CD8-positive, alpha-beta memory T cell (primary cell): ENCODE results near the gene PTPN9. TPM values are rescaled to one million over a fixed set of nuclear protein-coding genes. Genes with fewer than 3 reads are reported as not detected.

Experiments used
- CTCF ChIA-PET: fragments of 350-600 bp; sonication (Branson Sonifier 250); formaldehyde crosslinking; loops from one replicate; lab custom pipeline; 2021; ENCODE audit warnings: antibody characterized with exemption; lab: Charles Lee
- POLR2A ChIA-PET: fragments of 350-600 bp; sonication (Branson Sonifier 250); formaldehyde crosslinking; loops from one replicate; lab custom pipeline; 2021; ENCODE audit warnings: antibody characterized with exemption; lab: Charles Lee
- DNase-seq, 5 donors: peaks; one replicate each; pipeline versions ENCODE4 v3.0.0 to v3.0.0-alpha.2; 2020 to 2022; ENCODE audit warnings: mixed read lengths in 1 of 5
- H3K27ac ChIP-seq: one replicate; pipeline ENCODE4 v1.7.0; 2013; ENCODE audit warnings: low read depth, mild to moderate bottlenecking, low read length, moderate library complexity
- H3K27me3 ChIP-seq: 2 replicates; pipeline ENCODE4 v1.7.0; 2013; ENCODE audit warnings: low read length, mild to moderate bottlenecking; ENCODE audit not compliant: insufficient read depth, poor library complexity, severe bottlenecking
- H3K36me3 ChIP-seq: 2 replicates; pipeline ENCODE4 v1.7.0; 2013; ENCODE audit warnings: mild to moderate bottlenecking, low read length, moderate library complexity; ENCODE audit not compliant: insufficient read depth
- H3K4me1 ChIP-seq: 2 replicates; pipeline ENCODE4 v1.7.0; 2013; ENCODE audit warnings: mild to moderate bottlenecking, low read length, moderate library complexity; ENCODE audit not compliant: insufficient read depth
- H3K4me3 ChIP-seq: 2 replicates; pipeline ENCODE4 v1.7.0; 2013; ENCODE audit warnings: mild to moderate bottlenecking, low read length
- H3K9me3 ChIP-seq: 2 replicates; pipeline ENCODE4 v1.7.0; 2013; ENCODE audit warnings: mild to moderate bottlenecking, low read length
- H3K27ac Mint-ChIP-seq, 8 donors: one replicate each; pipeline ENCODE4 v1.8.0; 2020 to 2021; ENCODE audit warnings: mixed read lengths in 8 of 8, mild to moderate bottlenecking in 6 of 8, inconsistent platforms in 3 of 8, moderate library complexity in 3 of 8
- H3K27me3 Mint-ChIP-seq, 2 donors: one replicate each; pipeline ENCODE4 v1.8.0; 2020 to 2021; ENCODE audit warnings: mixed read lengths in 2 of 2, mild to moderate bottlenecking in 1 of 2, moderate library complexity in 1 of 2
- H3K36me3 Mint-ChIP-seq, 3 donors: one replicate each; pipeline ENCODE4 v1.8.0; 2020 to 2021; ENCODE audit warnings: mixed read lengths in 3 of 3, inconsistent platforms in 1 of 3, mild to moderate bottlenecking in 1 of 3
- H3K4me1 Mint-ChIP-seq, 3 donors: one replicate each; pipeline ENCODE4 v1.8.0; 2020 to 2021; ENCODE audit warnings: mixed read lengths in 3 of 3, inconsistent platforms in 1 of 3, mild to moderate bottlenecking in 1 of 3
- H3K4me3 Mint-ChIP-seq, 7 donors: one replicate each; pipeline ENCODE4 v1.8.0; 2020 to 2021; ENCODE audit warnings: mixed read lengths in 7 of 7, mild to moderate bottlenecking in 6 of 7, moderate library complexity in 4 of 7, inconsistent platforms in 2 of 7
- H3K9me3 Mint-ChIP-seq, 5 donors: one replicate each; pipeline ENCODE4 v1.8.0; 2020 to 2022; ENCODE audit warnings: mixed read lengths in 5 of 5, mild to moderate bottlenecking in 3 of 5, moderate library complexity in 2 of 5, inconsistent platforms in 1 of 5
- polyA plus RNA-seq: library from polyadenylated mRNA; unstranded; fragments of 300-500 nt; fragmentation: Illumina TruSeq; gene quantifications from one replicate; pipeline ENCODE4 v1.2.3, GENCODE V29; 2021
- total RNA-seq, 2 experiments: library from RNA; stranded (reverse); gene quantifications; one replicate each; pipeline ENCODE4 v1.2.3, GENCODE V29; 2021

PTPN9 gene
- total and polyA plus RNA-seq, 3 experiments from 2014 or later: 22.0 to 34.1 (median 22.3) TPM

DNA sequence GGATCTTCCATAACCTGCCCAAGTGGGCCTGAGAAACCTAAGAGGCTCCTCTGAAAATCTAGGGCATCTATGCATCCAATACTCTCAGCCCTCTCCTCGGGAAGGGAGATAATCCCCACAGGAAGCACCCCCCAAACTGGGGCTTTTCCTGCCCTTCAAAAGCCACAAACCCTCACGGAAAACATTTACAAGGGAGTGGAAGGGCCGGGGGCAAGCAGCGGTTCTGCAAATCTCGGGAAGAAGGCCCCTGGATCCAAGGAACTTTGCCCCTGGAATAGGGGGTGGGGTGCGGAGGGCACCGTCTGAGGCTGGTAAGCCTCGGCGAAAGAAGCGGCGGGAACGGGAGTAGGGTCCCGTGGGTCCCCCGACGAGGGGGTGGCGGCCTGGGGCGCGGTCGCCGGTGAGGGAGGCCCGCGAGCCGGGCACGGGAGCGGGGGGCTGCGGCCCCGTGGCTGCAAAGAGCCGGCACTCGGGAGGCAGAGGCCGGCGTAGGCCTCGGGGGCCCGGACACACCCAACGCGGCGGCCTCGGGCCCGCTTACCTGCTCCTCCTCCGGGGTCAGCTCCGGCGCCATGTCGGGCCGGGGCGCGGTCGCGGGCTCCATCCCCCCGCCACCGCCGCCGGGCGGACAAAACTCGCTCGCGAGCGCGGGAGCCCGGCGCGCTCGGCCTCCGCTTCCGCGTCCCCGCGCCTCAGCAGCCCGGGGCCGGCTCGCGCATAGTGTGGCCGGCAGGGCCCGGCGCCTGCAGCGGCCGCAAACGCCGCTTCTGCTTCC is 755 bp downstream of the PTPN9 start:
- peaks cover 0 to 9% (median 0%) of the 10 kb centered on the region in 3 donors for H3K36me3 Mint-ChIP-seq
- peak overlapping the region; percentile 90 to 97 (median 95) for H3K4me3 Mint-ChIP-seq
- H3K36me3 ChIP-seq: no peaks in the 10 kb centered on the region
- H3K27ac ChIP-seq: peak overlapping the region; percentile 66
- no peaks in the 10 kb centered on the region for H3K27me3 ChIP-seq
- H3K27ac Mint-ChIP-seq: peak overlapping the region; percentile 75 to 98 (median 94)
- peaks cover 11% of the 10 kb centered on the region for H3K4me1 ChIP-seq
- POLR2A ChIA-PET: interaction anchor here (1.0 to 2.6 kb wide), 8 partner anchors 9 to 210 kb away, joined by 3 to 27 read pairs (median 8); partner anchors contain the start of genes IMP3, MAN2C1, SIN3A and SNUPN
- H3K9me3 ChIP-seq: no peaks in the 10 kb centered on the region
- peaks cover 30 to 36% (median 33%) of the 10 kb centered on the region in 3 donors for H3K4me1 Mint-ChIP-seq
- no peaks in the 10 kb centered on the region for H3K27me3 Mint-ChIP-seq
- DNase-seq: peak; percentile 4 to 47 (median 25)
- CTCF ChIA-PET: interaction anchor here (0.7 to 1.5 kb wide), 8 partner anchors 11 to 125 kb away, joined by 3 to 7 read pairs (median 4); partner anchors contain the start of genes IMP3 and SNUPN
- H3K9me3 Mint-ChIP-seq: no peaks in the 10 kb centered on the region
- H3K4me3 ChIP-seq: peak overlapping the region; percentile 55

- H3K27ac Mint-ChIP-seq: peak overlapping the region; percentile 75 to 96 (median 94)
- Histone ChIP-seq H3K27ac (peak overlapping the region; percentile 66), H3K27me3 (no peaks in the 10 kb centered on the region), H3K4me3 (peak overlapping the region; percentile 55), H3K9me3 (no peaks in the 10 kb centered on the region), H3K4me1 (peaks cover 11% of the 10 kb centered on the region), H3K36me3 (no peaks in the 10 kb centered on the region)
- DNase-seq: no peak
- H3K4me3 Mint-ChIP-seq: peak overlapping the region; percentile 89 to 96 (median 94)
- H3K27me3 Mint-ChIP-seq: no peaks in the 10 kb centered on the region
- H3K9me3 Mint-ChIP-seq: no peaks in the 10 kb centered on the region
- POLR2A ChIA-PET: interaction anchor here (1.0 to 2.6 kb wide), 3 partner anchors 8 to 124 kb away, joined by 3 to 27 read pairs (median 5); partner anchors contain the start of gene IMP3
- H3K36me3 Mint-ChIP-seq: peaks cover 0 to 9% (median 0%) of the 10 kb centered on the region in 3 donors
- CTCF ChIA-PET: interaction anchor here (1.5 kb wide), 1 partner anchor 62 kb away, joined by 5 read pairs; the partner anchor contains the start of gene IMP3
- peaks cover 37 to 43% (median 39%) of the 10 kb centered on the region in 3 donors for H3K4me1 Mint-ChIP-seq
Measured at GRCh38 chr15:75577401-75578172, 1.5 kb downstream of the PTPN9 start.

DNA sequence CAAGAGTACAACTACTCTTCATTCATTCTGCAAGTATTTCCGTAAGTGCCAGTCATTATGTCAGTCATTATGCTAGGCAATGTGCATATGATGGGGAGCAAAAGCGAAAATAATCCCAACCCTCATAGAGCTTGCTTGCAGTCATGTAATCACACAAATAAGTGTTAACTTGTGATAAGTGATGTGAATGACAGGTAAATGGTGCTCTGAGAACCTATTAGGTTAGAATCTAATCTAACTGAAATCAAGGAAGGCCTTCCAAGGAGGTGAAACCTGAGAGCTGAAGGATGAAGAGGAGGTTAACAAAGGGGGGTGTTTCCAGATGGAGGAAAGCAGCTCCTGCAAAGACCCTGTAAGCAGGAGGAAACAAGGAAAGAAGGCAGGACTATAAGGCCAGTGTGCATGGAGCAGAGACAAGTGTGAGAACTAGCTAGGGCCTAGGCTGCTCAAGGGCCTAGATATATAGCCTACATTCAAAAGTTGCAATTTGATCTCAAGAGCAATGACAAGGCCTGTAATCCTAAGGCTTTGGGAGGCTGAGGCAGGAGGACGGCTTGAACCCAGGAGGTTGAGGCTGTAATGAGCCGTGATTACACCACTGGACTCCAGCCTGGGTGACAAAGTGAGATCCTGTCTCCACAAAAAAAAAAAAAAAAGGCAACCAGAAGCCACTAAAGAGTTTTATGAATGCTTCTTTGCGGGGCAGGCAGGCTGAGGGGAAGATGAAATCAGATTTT is 5.3 kb downstream of the PTPN9 start:
- H3K4me3 Mint-ChIP-seq: peak overlapping the region in 3 of 7 donors; percentile 5 to 18 (median 8)
- Histone ChIP-seq H3K36me3 (no peaks in the 10 kb centered on the region), H3K9me3 (no peaks in the 10 kb centered on the region), H3K4me3 (no peak overlapping the region), H3K27me3 (no peaks in the 10 kb centered on the region), H3K4me1 (peaks cover 5% of the 10 kb centered on the region), H3K27ac (no peak overlapping the region)
- no peaks in the 10 kb centered on the region for H3K9me3 Mint-ChIP-seq
- H3K27ac Mint-ChIP-seq: peak overlapping the region; percentile 1 to 80 (median 54)
- peaks cover 0 to 9% (median 0%) of the 10 kb centered on the region in 3 donors for H3K36me3 Mint-ChIP-seq
- peaks cover 38 to 42% (median 41%) of the 10 kb centered on the region in 3 donors for H3K4me1 Mint-ChIP-seq
- DNase-seq: no peak
- ChIA-PET POLR2A (no interaction called here), CTCF (interaction anchor here (1.3 kb wide), 1 partner anchor 18 kb away, joined by 3 read pairs; no protein-coding TSS in a partner anchor)
- no peaks in the 10 kb centered on the region for H3K27me3 Mint-ChIP-seq

GRCh38 chr15:75570126-75570845 is 8.8 kb downstream of the PTPN9 start:
- POLR2A ChIA-PET: interaction anchor here (1.0 kb wide), 1 partner anchor 7 kb away, joined by 3 read pairs; no protein-coding TSS in a partner anchor
- H3K4me1 Mint-ChIP-seq: peaks cover 28 to 39% (median 36%) of the 10 kb centered on the region in 3 donors
- H3K27ac Mint-ChIP-seq: peak overlapping the region in 1 of 8 donors; percentile 29
- Histone ChIP-seq H3K4me1 (peaks cover 5% of the 10 kb centered on the region), H3K27me3 (no peaks in the 10 kb centered on the region), H3K9me3 (no peaks in the 10 kb centered on the region), H3K36me3 (no peaks in the 10 kb centered on the region), H3K4me3 (no peak overlapping the region), H3K27ac (no peak overlapping the region)
- no peak for DNase-seq
- peaks cover 0 to 4% (median 0%) of the 10 kb centered on the region in 3 donors for H3K36me3 Mint-ChIP-seq
- no peaks in the 10 kb centered on the region for H3K9me3 Mint-ChIP-seq
- H3K4me3 Mint-ChIP-seq: no peak overlapping the region
- CTCF ChIA-PET: no interaction called here
- H3K27me3 Mint-ChIP-seq: no peaks in the 10 kb centered on the region

DNA sequence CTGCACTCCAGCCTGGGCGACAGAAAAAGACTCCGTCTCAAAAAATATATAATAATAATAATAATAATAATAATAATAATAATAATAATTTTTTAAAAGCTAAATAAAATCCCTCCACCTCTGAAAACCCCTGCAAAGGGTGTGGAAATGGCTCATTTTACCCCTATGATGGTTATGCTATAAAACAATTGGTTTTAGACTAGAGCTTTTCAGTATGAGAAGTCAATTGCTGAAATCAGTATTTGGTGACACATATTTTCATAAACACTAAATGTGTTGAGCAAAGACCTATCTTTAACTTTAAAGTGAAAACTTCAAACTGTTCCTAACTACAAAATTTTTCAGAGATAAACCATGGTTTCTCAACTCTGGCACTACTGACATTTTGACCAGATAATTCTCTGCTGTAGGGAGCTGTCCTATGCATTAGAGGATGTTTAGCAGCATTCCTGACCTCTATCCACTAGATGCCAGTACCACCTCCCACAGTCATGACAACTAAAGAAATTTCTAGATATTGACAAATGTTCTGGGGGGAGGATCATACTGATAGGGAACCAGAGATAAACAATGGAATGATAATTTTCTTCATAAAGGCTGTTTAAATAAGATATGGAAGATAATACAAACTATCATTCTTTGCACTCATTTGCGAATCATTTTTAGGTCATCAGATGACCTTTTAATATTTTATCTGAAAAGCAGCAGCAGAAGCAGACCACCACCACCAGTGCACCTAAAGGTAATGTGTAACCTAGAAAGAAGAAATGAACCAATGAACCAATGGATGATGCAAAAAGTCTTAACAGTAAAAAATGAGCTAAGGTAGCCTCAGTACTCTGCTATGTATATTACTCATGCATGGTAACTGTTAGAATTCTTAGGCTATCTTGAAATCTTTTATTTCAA is 13.8 kb downstream of the PTPN9 start:
- H3K4me1 ChIP-seq: no peaks in the 10 kb centered on the region
- peak overlapping the region in 1 of 8 donors; percentile 8 for H3K27ac Mint-ChIP-seq

DNA sequence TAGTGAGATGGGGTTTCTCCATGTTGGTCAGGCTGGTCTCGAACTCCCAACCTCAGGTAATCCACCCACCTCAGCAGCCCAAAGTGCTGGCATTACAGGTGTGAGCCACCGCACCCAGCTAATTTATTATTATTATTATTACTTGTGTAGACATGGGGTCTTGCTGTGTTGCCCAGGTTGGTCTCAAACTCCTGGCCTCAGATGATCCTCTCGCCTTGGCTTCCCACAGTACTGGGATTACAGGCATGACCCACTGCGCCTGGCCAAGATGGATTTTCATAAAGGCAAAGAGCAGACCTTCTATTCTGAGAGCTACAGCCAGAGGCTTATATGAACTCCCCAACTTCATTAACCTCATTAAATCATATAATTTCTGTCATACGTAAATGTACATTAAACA is 17.2 kb downstream of the PTPN9 start:
- CTCF ChIA-PET: no interaction called here
- H3K9me3 Mint-ChIP-seq: no peaks in the 10 kb centered on the region
- POLR2A ChIA-PET: no interaction called here
- no peaks in the 10 kb centered on the region for H3K9me3 ChIP-seq
- H3K27me3 Mint-ChIP-seq: no peaks in the 10 kb centered on the region
- no peaks in the 10 kb centered on the region for H3K27me3 ChIP-seq
- peak overlapping the region in 1 of 8 donors; percentile 12 for H3K27ac Mint-ChIP-seq
- peaks cover 9 to 24% (median 18%) of the 10 kb centered on the region in 3 donors for H3K4me1 Mint-ChIP-seq
- H3K4me3 Mint-ChIP-seq: no peak overlapping the region
- H3K4me1 ChIP-seq: no peaks in the 10 kb centered on the region
- no peak overlapping the region for H3K27ac ChIP-seq
- no peak overlapping the region for H3K4me3 ChIP-seq
- no peak for DNase-seq
- peaks cover 0 to 8% (median 0%) of the 10 kb centered on the region in 3 donors for H3K36me3 Mint-ChIP-seq
- H3K36me3 ChIP-seq: no peaks in the 10 kb centered on the region

More for the DNA sequence above, 13.8 kb downstream of the PTPN9 start:
- H3K36me3 Mint-ChIP-seq: peaks cover 0 to 6% (median 0%) of the 10 kb centered on the region in 3 donors
- Histone ChIP-seq H3K4me3 (no peak overlapping the region), H3K27me3 (no peaks in the 10 kb centered on the region), H3K36me3 (no peaks in the 10 kb centered on the region), H3K9me3 (no peaks in the 10 kb centered on the region), H3K27ac (no peak overlapping the region)
- no peaks in the 10 kb centered on the region for H3K27me3 Mint-ChIP-seq
- H3K9me3 Mint-ChIP-seq: no peaks in the 10 kb centered on the region
- ChIA-PET POLR2A (no interaction called here), CTCF (no interaction called here)
- DNase-seq: no peak
- no peak overlapping the region for H3K4me3 Mint-ChIP-seq
- H3K4me1 Mint-ChIP-seq: peaks cover 17 to 32% (median 28%) of the 10 kb centered on the region in 3 donors
